ENCODE results near the gene PSAPL1.

DNA sequence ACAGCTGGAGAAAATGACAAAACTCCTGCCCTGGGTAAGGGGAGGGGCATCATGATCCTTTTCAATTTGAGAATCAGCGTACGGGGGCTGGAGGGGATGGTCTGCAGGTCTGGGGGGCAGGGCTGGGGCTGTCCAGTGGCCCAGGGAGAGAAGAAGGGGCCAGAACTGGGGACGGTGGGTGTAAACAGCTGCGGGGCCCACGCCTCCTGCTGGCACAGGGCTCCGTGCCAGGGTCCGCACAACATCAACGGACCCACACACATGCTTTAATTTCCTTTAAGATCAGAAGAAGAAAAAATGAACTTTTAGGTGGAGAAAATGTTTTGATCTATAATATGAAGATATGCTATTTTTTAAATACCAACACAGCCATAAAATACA, 52.1 kb downstream of the PSAPL1 start:
- TF ChIP-seq EZH2 (IDR thresholded peaks at IDR 0.05; ENCODE audit: insufficient read depth, poor library complexity, severe bottlenecking) (no peak), EZH2phosphoT487 (IDR thresholded peaks at IDR 0.05; ENCODE audit: insufficient read depth, low read depth) (no peak)
